A549 (cell line): Measurements from ENCODE around the gene PBX1. TPM values are rescaled to one million over a fixed set of nuclear protein-coding genes. Genes with fewer than 3 reads are reported as not detected.
A peak's percentile ranks its signal among the peaks of the same experiment; 100 is the strongest.

Experiments
- ATAC-seq, 2 experiments: fragments of 200-7000 bp in 1 of 2; fragments of >200 bp in 1 of 2; cut with Nextera tagmentation in 1 of 2; cut with Tn5 transposase in 1 of 2; 3 replicates each; pipeline versions ENCODE4 v1.8.0 to v1.9.1; 2018 to 2020; ENCODE audit warnings: mild to moderate bottlenecking in 1 of 2, moderate library complexity in 1 of 2
- CTCF ChIA-PET: fragments of 300-600 bp; sonication (Branson Sonifier 250); formaldehyde crosslinking; extraction: SDS; loops from one replicate; lab custom pipeline; 2021; ENCODE audit warnings: antibody characterized with exemption, inconsistent platforms; lab: Yijun Ruan, JAX
- POLR2A ChIA-PET: fragments of 350-600 bp; formaldehyde crosslinking; extraction: SDS; loops from one replicate; lab custom pipeline; 2021; ENCODE audit warnings: antibody characterized with exemption, inconsistent platforms; lab: Yijun Ruan, JAX
- DNase-seq, 2 experiments: peaks; one replicate each; pipeline versions ENCODE4 v3.0.0 to v3.0.0-alpha.2; 2011 to 2016; ENCODE audit warnings: low read depth in 1 of 2, low spot score in 1 of 2
- FAIRE-seq: peaks from 2 replicates; lab custom pipeline; 2011; peaks lifted over from hg19 to GRCh38; lab: Jason Lieb, UNC
- H3K27ac ChIP-seq, 2 experiments: fragments of >200 bp; sonication (Bioruptor Twin); formaldehyde crosslinking; 3 replicates each; pipeline ENCODE4 v1.5.1; 2016 to 2017
- H3K4me1 ChIP-seq: fragments of >200 bp; sonication (Bioruptor Twin); formaldehyde crosslinking; 3 replicates; pipeline ENCODE4 v1.6.1; 2016
- H3K4me2 ChIP-seq: fragments of >200 bp; sonication (Bioruptor Twin); formaldehyde crosslinking; 3 replicates; pipeline ENCODE4 v1.6.1; 2016
- H3K4me3 ChIP-seq: fragments of >200 bp; sonication (Bioruptor Twin); formaldehyde crosslinking; 3 replicates; pipeline ENCODE4 v1.5.1; 2016
- H3K9me3 ChIP-seq: fragments of >200 bp; sonication (Bioruptor Twin); formaldehyde crosslinking; 3 replicates; pipeline ENCODE4 v1.6.1; 2016
- BCL3 ChIP-seq: fragments of >200 bp; sonication (Bioruptor Twin); formaldehyde crosslinking; IDR thresholded peaks from 3 replicates; pipeline ENCODE4 v1.6.1; 2016
- CBX2 ChIP-seq: fragments of 200-600 bp; sonication (generic); IDR thresholded peaks from 2 replicates; pipeline ENCODE4 v1.6.1; 2016; ENCODE audit warnings: low read depth, mild to moderate bottlenecking, borderline replicate concordance
- CHD4 ChIP-seq: fragments of 200-600 bp; sonication (generic); IDR thresholded peaks from 2 replicates; pipeline ENCODE4 v1.6.1; 2016; ENCODE audit warnings: antibody characterized with exemption, mild to moderate bottlenecking, borderline replicate concordance
- GATA3 ChIP-seq: IDR thresholded peaks from 2 replicates; pipeline ENCODE4 v1.6.1; 2012; ENCODE audit warnings: borderline replicate concordance
- HDAC2 ChIP-seq: fragments of 200-600 bp; sonication (generic); IDR thresholded peaks from 2 replicates; pipeline ENCODE4 v1.6.1; 2016
- HES2 ChIP-seq: fragments of >200 bp; sonication (Bioruptor Twin); formaldehyde crosslinking; IDR thresholded peaks from 2 replicates; pipeline ENCODE4 v1.6.1; 2016
- HMGXB4 ChIP-seq: fragments of 250-450 bp; sonication (Bioruptor Pico); IDR thresholded peaks from 2 replicates; pipeline ENCODE4 v1.5.0; 2021; ENCODE audit warnings: mild to moderate bottlenecking, moderate library complexity, borderline replicate concordance
- HOXA7 ChIP-seq: fragments of 250-450 bp; sonication (Bioruptor Pico); IDR thresholded peaks from 2 replicates; pipeline ENCODE4 v1.5.0; 2020; ENCODE audit warnings: mild to moderate bottlenecking, moderate library complexity
- HOXB5 ChIP-seq: fragments of 250-450 bp; sonication (Bioruptor Pico); IDR thresholded peaks from 2 replicates; pipeline ENCODE4 v1.5.0; 2020; ENCODE audit warnings: mild to moderate bottlenecking, moderate library complexity
- MAFK ChIP-seq: fragments of 450-650 bp; IDR thresholded peaks from 2 replicates; pipeline ENCODE4 v1.6.1; 2014; ENCODE audit not compliant: partially characterized antibody
- MAZ ChIP-seq: fragments of 150-350 bp; IDR thresholded peaks from 2 replicates; pipeline ENCODE4 v1.6.1; 2014; ENCODE audit warnings: antibody characterized with exemption, low read depth, low read length, borderline replicate concordance
- NR3C1 ChIP-seq: fragments of >200 bp; sonication (Bioruptor Twin); formaldehyde crosslinking; IDR thresholded peaks from 3 replicates; pipeline ENCODE4 v1.6.1; 2017
- POLR2AphosphoS2 ChIP-seq: conservative IDR thresholded peaks from 2 replicates; pipeline ENCODE4 v1.6.1; 2012; ENCODE audit warnings: low read length, improper control_type of control experiment, inconsistent platforms
- RAD21 ChIP-seq, 2 experiments: fragments of >200 bp in 1 of 2; sonication (Bioruptor Twin) in 1 of 2; formaldehyde crosslinking in 1 of 2; IDR thresholded peaks in 1 of 2; conservative IDR thresholded peaks in 1 of 2; 2 replicates in 1 of 2; 3 replicates in 1 of 2; pipeline ENCODE4 v1.6.1; 2012 to 2018; ENCODE audit warnings: inconsistent platforms in 1 of 2
- RCOR1 ChIP-seq: fragments of 150-350 bp; IDR thresholded peaks from 2 replicates; pipeline ENCODE4 v1.6.1; 2014; ENCODE audit warnings: antibody characterized with exemption, low read length, low read depth
- ZNF302 ChIP-seq: fragments of 250-450 bp; sonication (Bioruptor Pico); IDR thresholded peaks from 2 replicates; pipeline ENCODE4 v1.9.0; 2021; ENCODE audit warnings: inconsistent platforms, mild to moderate bottlenecking, moderate library complexity
- WGBS: methylation state at CpG from one replicate; pipeline ENCODE4 v1.1.6; 2017; ENCODE audit errors: missing lambda C conversion rate; 5-methylcytosine and 5-hydroxymethylcytosine counted together
- polyA plus RNA-seq, 4 experiments: library from polyadenylated mRNA; depleted of rRNA in 3 of 4; stranded (reverse); fragments of >200 nt; fragmentation: RNase III in 1 of 4; extraction: RNeasy Plus Mini Kit Qiagen cat#74134 plus additional on column Dnase treatment in 1 of 4; gene quantifications; 2 replicates in 3 of 4; 3 replicates in 1 of 4; pipeline ENCODE4 v1.2.3, GENCODE V29; 2011 to 2017
- TF ChIP-seq, protein P1 (sequence below): IDR thresholded peaks from 2 replicates; pipeline ENCODE4 v1.6.1; 2012
- TF ChIP-seq, protein P2 (sequence below): fragments of 150-350 bp; IDR thresholded peaks from 2 replicates; pipeline ENCODE4 v1.6.1; 2014; ENCODE audit warnings: low read depth, mild to moderate bottlenecking, low read length

The PBX1 gene
- polyA plus RNA-seq, 2 of the 4 experiments (the other 2 are of a cell fraction) = 47.8 to 61.5 TPM

DNA sequence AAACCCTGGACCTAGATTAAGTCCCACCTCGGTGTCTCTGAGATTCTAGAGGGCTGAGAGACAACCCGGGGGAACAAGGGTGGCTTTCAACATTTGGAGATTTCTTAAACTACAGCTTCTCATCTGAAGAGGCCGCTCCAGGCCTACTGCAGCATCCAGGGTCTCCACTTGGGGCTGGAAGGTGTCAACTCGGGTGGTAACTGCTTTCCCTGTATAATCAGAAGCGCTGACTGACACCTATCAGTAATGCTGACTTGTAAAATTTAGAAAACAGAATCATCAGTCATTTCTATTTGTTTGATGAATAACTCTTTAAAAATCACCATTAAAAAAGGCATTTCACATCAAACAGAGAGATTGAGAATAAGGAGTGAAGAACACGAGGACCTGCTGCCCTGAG lies 226.0 kb downstream of the PBX1 start:
- H3K4me1 ChIP-seq = peaks cover 60% of the 10 kb centered on the region
- CTCF ChIA-PET = interaction anchor here (0.9 to 1.4 kb wide), 2 partner anchors 9 to 36 kb away, joined by 3 read pairs; no protein-coding TSS in a partner anchor

GRCh38 chr1:164785841-164786534 lies 227.0 kb downstream of the PBX1 start:
- Histone ChIP-seq H3K9me3 (no peaks in the 10 kb centered on the region), H3K4me3 (no peak overlapping the region), H3K4me2 (peak overlapping the region; percentile 54), H3K4me1 (peaks cover 50% of the 10 kb centered on the region), H3K27ac (peak overlapping the region; percentile 89 to 94)
- POLR2A ChIA-PET = no interaction called here
- ATAC-seq = no peak; a peak in 1 of 6 replicates
- no peak for DNase-seq
- 64% methylated on average over 6 of the region's 6 CpGs for WGBS
- TF ChIP-seq RAD21 (conservative IDR thresholded peaks at IDR 0.05 in 1 of 2, IDR thresholded peaks at IDR 0.05 in 1 of 2) (no peak), HOXA7 (CRISPR knock-in tag) (no peak), GATA3 (no peak), HES2 (no peak), ZNF302 (CRISPR knock-in tag) (no peak), CHD4 (no peak), NR3C1 (no peak), POLR2AphosphoS2 (no peak), CBX2 (no peak), BCL3 (no peak), HOXB5 (CRISPR knock-in tag) (no peak), HDAC2 (no peak), HMGXB4 (CRISPR knock-in tag) (no peak)
- TF ChIP-seq, protein P1, sequence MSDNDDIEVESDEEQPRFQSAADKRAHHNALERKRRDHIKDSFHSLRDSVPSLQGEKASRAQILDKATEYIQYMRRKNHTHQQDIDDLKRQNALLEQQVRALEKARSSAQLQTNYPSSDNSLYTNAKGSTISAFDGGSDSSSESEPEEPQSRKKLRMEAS = no peak
- TF ChIP-seq, protein P2, sequence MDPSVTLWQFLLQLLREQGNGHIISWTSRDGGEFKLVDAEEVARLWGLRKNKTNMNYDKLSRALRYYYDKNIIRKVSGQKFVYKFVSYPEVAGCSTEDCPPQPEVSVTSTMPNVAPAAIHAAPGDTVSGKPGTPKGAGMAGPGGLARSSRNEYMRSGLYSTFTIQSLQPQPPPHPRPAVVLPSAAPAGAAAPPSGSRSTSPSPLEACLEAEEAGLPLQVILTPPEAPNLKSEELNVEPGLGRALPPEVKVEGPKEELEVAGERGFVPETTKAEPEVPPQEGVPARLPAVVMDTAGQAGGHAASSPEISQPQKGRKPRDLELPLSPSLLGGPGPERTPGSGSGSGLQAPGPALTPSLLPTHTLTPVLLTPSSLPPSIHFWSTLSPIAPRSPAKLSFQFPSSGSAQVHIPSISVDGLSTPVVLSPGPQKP = no peak
- CTCF ChIA-PET = interaction anchor here (0.9 to 3.1 kb wide), 14 partner anchors 10 to 628 kb away, joined by 3 to 45 read pairs (median 4); no protein-coding TSS in a partner anchor
- no peak for FAIRE-seq

More for the DNA sequence above, 226.0 kb downstream of the PBX1 start:
- no peak overlapping the region for H3K4me3 ChIP-seq
- DNase-seq (no peak), ATAC-seq (no peak), FAIRE-seq (no peak)
- no peak for TF ChIP-seq RCOR1
- TF ChIP-seq HDAC2 = no peak
- TF ChIP-seq MAZ = no peak
- peak; percentile 72 for TF ChIP-seq MAFK
- POLR2A ChIA-PET = no interaction called here
- no peak overlapping the region for H3K4me2 ChIP-seq
- 72% methylated on average over 6 of the region's 6 CpGs for WGBS
- H3K9me3 ChIP-seq = no peaks in the 10 kb centered on the region
- H3K27ac ChIP-seq = peak overlapping the region; percentile 89 to 94
